Peyer's patch (tissue), 4 donors: ENCODE measurements around the gene BCLAF1. TPM values are rescaled to one million over a fixed set of nuclear protein-coding genes. Genes with fewer than 3 reads are reported as not detected.
A peak's percentile ranks its signal among the peaks of the same experiment; 100 is the strongest.

Experiments used
- DNase-seq, 3 donors: peaks; one replicate each; pipeline ENCODE4 v3.0.0-alpha.2; 2017 to 2019
- H3K27ac ChIP-seq, 4 donors: fragments of 200-600 bp; sonication (generic); one replicate each; pipeline ENCODE4 v1.5.1; 2016 to 2019
- H3K27me3 ChIP-seq, 2 donors: fragments of 200-600 bp; sonication (generic); one replicate each; pipeline ENCODE4 v1.5.1; 2019
- H3K36me3 ChIP-seq, 3 donors: fragments of 200-600 bp; sonication (generic); one replicate each; pipeline ENCODE4 v1.5.1; 2016 to 2019
- H3K4me1 ChIP-seq, 4 donors: fragments of 200-600 bp; sonication (generic); one replicate each; pipeline ENCODE4 v1.5.1; 2016 to 2019
- H3K4me3 ChIP-seq, 4 donors: fragments of 200-600 bp; sonication (generic); 1 replicate in 3 of 4; 2 replicates in 1 of 4; pipeline ENCODE4 v1.5.1; 2016 to 2019; ENCODE audit warnings: mild to moderate bottlenecking in 1 of 4
- H3K9me3 ChIP-seq, 4 donors: fragments of 200-600 bp; sonication (generic); one replicate each; pipeline ENCODE4 v1.5.1; 2016 to 2019; ENCODE audit warnings: mild to moderate bottlenecking in 1 of 4
- CTCF ChIP-seq, 6 experiments: fragments of 450-650 bp in 4 of 6; fragments of 200-600 bp in 2 of 6; sonication (generic) in 1 of 6; IDR thresholded peaks; one replicate each; pipeline ENCODE4 v1.5.1; 2017 to 2019; ENCODE audit warnings: antibody characterized with exemption in 6 of 6, mild to moderate bottlenecking in 3 of 6, moderate library complexity in 1 of 6
- POLR2A ChIP-seq, 2 donors: fragments of 450-650 bp; IDR thresholded peaks; one replicate each; pipeline ENCODE4 v1.5.1; 2017; ENCODE audit warnings: antibody characterized with exemption in 2 of 2, mild to moderate bottlenecking in 2 of 2, moderate library complexity in 2 of 2
- total RNA-seq, 4 donors: library from RNA; depleted of rRNA; stranded (reverse); fragments of >200 nt; gene quantifications; one replicate each; pipeline ENCODE4 v1.1.0, GENCODE V29; 2016

Gene BCLAF1
- total RNA-seq, 4 donors from 2014 or later: 110 to 639 (median 135) TPM

- peaks cover 0 to 33% (median 0%) of the 10 kb centered on the region in 3 donors for H3K36me3 ChIP-seq
- no peaks in the 10 kb centered on the region for H3K27me3 ChIP-seq
- TF ChIP-seq CTCF (IDR thresholded peaks at IDR 0.05): no peak
- no peak for TF ChIP-seq POLR2A (IDR thresholded peaks at IDR 0.05)
- no peaks in the 10 kb centered on the region for H3K9me3 ChIP-seq
- H3K27ac ChIP-seq: no peak overlapping the region
- H3K4me3 ChIP-seq: no peak overlapping the region
- no peak for DNase-seq
- H3K4me1 ChIP-seq: peaks cover 0 to 14% (median 2%) of the 10 kb centered on the region in 4 donors
These were observed 34.7 kb downstream of the BCLAF1 start for GRCh38 chr6:136254851-136255466.

- peaks cover 0 to 14% (median 2%) of the 10 kb centered on the region in 4 donors for H3K4me1 ChIP-seq
- H3K4me3 ChIP-seq: no peak overlapping the region
- no peaks in the 10 kb centered on the region for H3K27me3 ChIP-seq
- no peak for TF ChIP-seq CTCF (IDR thresholded peaks at IDR 0.05)
- no peak for TF ChIP-seq POLR2A (IDR thresholded peaks at IDR 0.05)
- H3K9me3 ChIP-seq: no peaks in the 10 kb centered on the region
- no peak overlapping the region for H3K27ac ChIP-seq
- peaks cover 0 to 21% (median 0%) of the 10 kb centered on the region in 3 donors for H3K36me3 ChIP-seq
- DNase-seq: no peak
These were observed 35.9 kb downstream of the BCLAF1 start for GRCh38 chr6:136253734-136254133.

- no peak for DNase-seq
- H3K4me1 ChIP-seq: peaks cover 0 to 14% (median 2%) of the 10 kb centered on the region in 4 donors
- no peak for TF ChIP-seq POLR2A (IDR thresholded peaks at IDR 0.05)
- TF ChIP-seq CTCF (IDR thresholded peaks at IDR 0.05): no peak
These were observed 37.2 kb downstream of the BCLAF1 start for GRCh38 chr6:136252441-136252840.

GRCh38 chr6:136251394-136251793 lies 38.3 kb downstream of the BCLAF1 start:
- H3K4me1 ChIP-seq: peaks cover 0 to 14% (median 2%) of the 10 kb centered on the region in 4 donors
- TF ChIP-seq POLR2A (IDR thresholded peaks at IDR 0.05) (no peak), CTCF (IDR thresholded peaks at IDR 0.05) (no peak)
- no peak overlapping the region for H3K27ac ChIP-seq
- H3K4me3 ChIP-seq: peak overlapping the region in 1 of 4 donors; percentile 82
- no peaks in the 10 kb centered on the region for H3K27me3 ChIP-seq
- no peaks in the 10 kb centered on the region for H3K9me3 ChIP-seq
- DNase-seq: no peak
- no peaks in the 10 kb centered on the region for H3K36me3 ChIP-seq

More at GRCh38 chr6:136252441-136252840, 37.2 kb downstream of the BCLAF1 start:
- H3K27ac ChIP-seq: no peak overlapping the region
- no peaks in the 10 kb centered on the region for H3K27me3 ChIP-seq
- peaks cover 0 to 8% (median 0%) of the 10 kb centered on the region in 3 donors for H3K36me3 ChIP-seq
- H3K4me3 ChIP-seq: no peak overlapping the region
- no peaks in the 10 kb centered on the region for H3K9me3 ChIP-seq

- H3K27me3 ChIP-seq: no peaks in the 10 kb centered on the region
- no peak for DNase-seq
- H3K36me3 ChIP-seq: no peaks in the 10 kb centered on the region
- no peaks in the 10 kb centered on the region for H3K9me3 ChIP-seq
- H3K4me1 ChIP-seq: peaks cover 0 to 14% (median 2%) of the 10 kb centered on the region in 4 donors
- H3K27ac ChIP-seq: peak overlapping the region; percentile 29 to 67 (median 56)
- peak overlapping the region; percentile 59 to 95 (median 79) for H3K4me3 ChIP-seq
- TF ChIP-seq POLR2A (IDR thresholded peaks at IDR 0.05): no peak
- TF ChIP-seq CTCF (IDR thresholded peaks at IDR 0.05): peak in 1 of 6 experiments; percentile 6
These were observed 39.0 kb downstream of the BCLAF1 start for GRCh38 chr6:136250686-136251008.
